Hepatocyte (in vitro differentiated cells): ENCODE results near the gene FRY.

Experiments used
- EZH2 ChIP-seq: fragments of 200-600 bp; sonication (generic); IDR thresholded peaks from 2 replicates; pipeline ENCODE4 v1.6.1; 2016; ENCODE audit warnings: antibody characterized with exemption, mild to moderate bottlenecking, borderline replicate concordance
- TF ChIP-seq, protein P1 (sequence below): fragments of 200-600 bp; sonication (generic); IDR thresholded peaks from 2 replicates; pipeline ENCODE4 v1.5.1; 2016; ENCODE audit warnings: antibody characterized with exemption, mild to moderate bottlenecking; ENCODE audit not compliant: poor library complexity

DNA sequence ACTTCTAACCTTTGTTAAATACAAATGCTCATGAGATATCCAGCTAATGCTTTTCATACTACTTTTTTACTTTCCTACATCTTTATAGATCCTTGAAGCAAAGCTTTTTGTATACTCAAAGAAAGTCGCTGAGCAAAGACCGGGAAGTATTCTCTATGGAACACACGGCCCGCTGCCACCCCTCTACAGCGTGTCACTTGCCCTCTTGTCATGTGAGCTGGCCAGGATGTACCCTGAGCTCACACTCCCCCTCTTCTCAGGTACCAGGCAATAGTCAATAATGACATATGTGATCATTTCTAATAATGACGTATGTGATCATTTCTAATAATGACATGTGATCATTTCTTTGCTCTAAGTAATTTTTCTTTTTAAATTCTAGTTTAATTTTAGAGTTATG, 170.7 kb downstream of the FRY start:
- no peak for TF ChIP-seq EZH2
- TF ChIP-seq, protein P1, sequence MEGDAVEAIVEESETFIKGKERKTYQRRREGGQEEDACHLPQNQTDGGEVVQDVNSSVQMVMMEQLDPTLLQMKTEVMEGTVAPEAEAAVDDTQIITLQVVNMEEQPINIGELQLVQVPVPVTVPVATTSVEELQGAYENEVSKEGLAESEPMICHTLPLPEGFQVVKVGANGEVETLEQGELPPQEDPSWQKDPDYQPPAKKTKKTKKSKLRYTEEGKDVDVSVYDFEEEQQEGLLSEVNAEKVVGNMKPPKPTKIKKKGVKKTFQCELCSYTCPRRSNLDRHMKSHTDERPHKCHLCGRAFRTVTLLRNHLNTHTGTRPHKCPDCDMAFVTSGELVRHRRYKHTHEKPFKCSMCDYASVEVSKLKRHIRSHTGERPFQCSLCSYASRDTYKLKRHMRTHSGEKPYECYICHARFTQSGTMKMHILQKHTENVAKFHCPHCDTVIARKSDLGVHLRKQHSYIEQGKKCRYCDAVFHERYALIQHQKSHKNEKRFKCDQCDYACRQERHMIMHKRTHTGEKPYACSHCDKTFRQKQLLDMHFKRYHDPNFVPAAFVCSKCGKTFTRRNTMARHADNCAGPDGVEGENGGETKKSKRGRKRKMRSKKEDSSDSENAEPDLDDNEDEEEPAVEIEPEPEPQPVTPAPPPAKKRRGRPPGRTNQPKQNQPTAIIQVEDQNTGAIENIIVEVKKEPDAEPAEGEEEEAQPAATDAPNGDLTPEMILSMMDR = no peak
